GM19397 (cell line): Measurements from ENCODE around the gene NRAS.

ENCODE experiments used
- ATAC-seq: cut with Tn5 transposase; IDR thresholded peaks from one replicate; pipeline ENCODE4 v1.9.1; 2021; ENCODE audit warnings: mild to moderate bottlenecking, moderate library complexity; ENCODE audit not compliant: unreplicated experiment

Gene NRAS

GRCh38 chr1:114685851-114686250, 30.7 kb downstream of the NRAS start:
- ATAC-seq: no peak

- no peak for ATAC-seq
Observed at GRCh38 chr1:114677691-114678090, 38.9 kb downstream of the NRAS start.

GRCh38 chr1:114676115-114676514, 40.5 kb downstream of the NRAS start:
- no peak for ATAC-seq

- ATAC-seq: no peak
Observed at GRCh38 chr1:114671939-114672275, 44.7 kb downstream of the NRAS start.

GRCh38 chr1:114671011-114671938, 45.3 kb downstream of the NRAS start:
- ATAC-seq: no peak

- ATAC-seq: peak; percentile 100
Observed at GRCh38 chr1:114670083-114671010, 46.2 kb downstream of the NRAS start.

- peak; percentile 60 for ATAC-seq
Observed at GRCh38 chr1:114669562-114670082, 46.9 kb downstream of the NRAS start, which contains the start of gene DENND2C. TSS of gene DENND2C (minus strand) at chr1:114670049. CDS start at chr1:114625984, 44,065 bp downstream.

GRCh38 chr1:114668784-114669561, 47.6 kb downstream of the NRAS start:
- ATAC-seq: no peak

- ATAC-seq: no peak
Observed at GRCh38 chr1:114668373-114668772, 48.2 kb downstream of the NRAS start.

GRCh38 chr1:114666954-114667353, 49.6 kb downstream of the NRAS start:
- ATAC-seq: no peak

- ATAC-seq: no peak
Observed at GRCh38 chr1:114660238-114660637, 56.3 kb downstream of the NRAS start.
